ENCODE results near the gene PIP5K1B. TPM values are rescaled to one million over a fixed set of nuclear protein-coding genes. Genes with fewer than 3 reads are reported as not detected.

PIP5K1B gene
- total and polyA plus RNA-seq, 2 experiments from 2014 or later: 1.3 to 2.8 TPM

DNA sequence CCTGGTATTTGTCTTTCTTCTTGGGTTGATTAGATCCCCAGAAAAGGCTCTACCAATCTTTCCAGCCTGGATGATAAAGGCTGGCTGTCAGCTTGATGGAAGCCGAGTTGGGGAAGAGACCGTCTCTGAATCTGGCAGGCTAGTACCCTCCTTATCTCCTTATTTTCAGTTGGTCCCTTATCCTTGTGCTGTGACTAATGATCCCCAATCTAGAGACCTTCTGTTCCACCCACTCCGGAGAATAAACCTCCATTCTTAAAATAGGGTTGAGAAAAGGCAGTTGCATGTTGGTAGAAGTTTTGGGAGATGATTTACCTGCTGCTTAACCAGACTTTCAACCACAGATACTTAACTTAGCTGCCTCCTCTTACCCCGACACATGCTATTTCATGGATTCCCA, 256.5 kb downstream of the PIP5K1B start (continued):
- TF ChIP-seq EZH2 (IDR thresholded peaks at IDR 0.05; ENCODE audit: low read depth, unreplicated experiment) (no peak), EZH2phosphoT487 (IDR thresholded peaks at IDR 0.05; ENCODE audit: unreplicated experiment) (no peak), ZNF331 (CRISPR knock-in tag; IDR thresholded peaks at IDR 0.05; ENCODE audit: low read depth) (no peak)
- TF ChIP-seq, protein P1, sequence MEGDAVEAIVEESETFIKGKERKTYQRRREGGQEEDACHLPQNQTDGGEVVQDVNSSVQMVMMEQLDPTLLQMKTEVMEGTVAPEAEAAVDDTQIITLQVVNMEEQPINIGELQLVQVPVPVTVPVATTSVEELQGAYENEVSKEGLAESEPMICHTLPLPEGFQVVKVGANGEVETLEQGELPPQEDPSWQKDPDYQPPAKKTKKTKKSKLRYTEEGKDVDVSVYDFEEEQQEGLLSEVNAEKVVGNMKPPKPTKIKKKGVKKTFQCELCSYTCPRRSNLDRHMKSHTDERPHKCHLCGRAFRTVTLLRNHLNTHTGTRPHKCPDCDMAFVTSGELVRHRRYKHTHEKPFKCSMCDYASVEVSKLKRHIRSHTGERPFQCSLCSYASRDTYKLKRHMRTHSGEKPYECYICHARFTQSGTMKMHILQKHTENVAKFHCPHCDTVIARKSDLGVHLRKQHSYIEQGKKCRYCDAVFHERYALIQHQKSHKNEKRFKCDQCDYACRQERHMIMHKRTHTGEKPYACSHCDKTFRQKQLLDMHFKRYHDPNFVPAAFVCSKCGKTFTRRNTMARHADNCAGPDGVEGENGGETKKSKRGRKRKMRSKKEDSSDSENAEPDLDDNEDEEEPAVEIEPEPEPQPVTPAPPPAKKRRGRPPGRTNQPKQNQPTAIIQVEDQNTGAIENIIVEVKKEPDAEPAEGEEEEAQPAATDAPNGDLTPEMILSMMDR (conservative IDR thresholded peaks at IDR 0.05; ENCODE audit: low read depth in 2 of 2): no peak

DNA sequence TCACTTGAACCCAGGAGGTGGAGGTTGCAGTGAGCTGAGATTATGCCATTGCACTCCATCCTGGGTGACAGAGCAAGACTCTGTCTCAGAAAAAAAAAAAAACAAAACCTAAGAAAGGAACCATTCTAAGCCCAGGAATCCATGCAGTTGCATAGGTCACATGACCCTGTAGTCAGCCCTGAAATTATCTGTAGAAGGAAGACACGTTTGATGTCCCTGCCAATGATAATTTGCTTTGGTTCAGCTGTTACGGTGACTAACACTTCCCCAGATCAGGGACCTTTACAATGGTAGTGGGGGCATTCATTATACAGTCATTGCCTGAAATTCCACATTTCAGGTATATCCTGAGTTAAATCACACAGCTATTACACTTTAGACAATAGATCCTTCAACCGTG, 258.4 kb downstream of the PIP5K1B start:
- Histone ChIP-seq H3F3A (replicated peaks; ENCODE audit: low read depth) (no peaks in the 10 kb centered on the region), H3K79me2 (replicated peaks; ENCODE audit: insufficient read depth) (no peaks in the 10 kb centered on the region), H2AFZ (no peak overlapping the region), H3K4me3 (no peak overlapping the region), H3K27me3 (ENCODE audit: insufficient read depth) (no peaks in the 10 kb centered on the region), H3K9me2 (ENCODE audit: insufficient read depth) (no peaks in the 10 kb centered on the region), H4K20me1 (replicated peaks; ENCODE audit: insufficient read depth) (no peaks in the 10 kb centered on the region), H3K36me3 (ENCODE audit: insufficient read depth) (no peaks in the 10 kb centered on the region), H3K4me2 (no peak overlapping the region), H3K27ac (ENCODE audit: low read depth) (no peak overlapping the region), H3K4me1 (ENCODE audit: insufficient read depth) (peaks cover 3% of the 10 kb centered on the region; the same call in 1 of the 2 replicates)
- TF ChIP-seq EZH2phosphoT487 (IDR thresholded peaks at IDR 0.05; ENCODE audit: unreplicated experiment): no peak
- TF ChIP-seq, protein P2, sequence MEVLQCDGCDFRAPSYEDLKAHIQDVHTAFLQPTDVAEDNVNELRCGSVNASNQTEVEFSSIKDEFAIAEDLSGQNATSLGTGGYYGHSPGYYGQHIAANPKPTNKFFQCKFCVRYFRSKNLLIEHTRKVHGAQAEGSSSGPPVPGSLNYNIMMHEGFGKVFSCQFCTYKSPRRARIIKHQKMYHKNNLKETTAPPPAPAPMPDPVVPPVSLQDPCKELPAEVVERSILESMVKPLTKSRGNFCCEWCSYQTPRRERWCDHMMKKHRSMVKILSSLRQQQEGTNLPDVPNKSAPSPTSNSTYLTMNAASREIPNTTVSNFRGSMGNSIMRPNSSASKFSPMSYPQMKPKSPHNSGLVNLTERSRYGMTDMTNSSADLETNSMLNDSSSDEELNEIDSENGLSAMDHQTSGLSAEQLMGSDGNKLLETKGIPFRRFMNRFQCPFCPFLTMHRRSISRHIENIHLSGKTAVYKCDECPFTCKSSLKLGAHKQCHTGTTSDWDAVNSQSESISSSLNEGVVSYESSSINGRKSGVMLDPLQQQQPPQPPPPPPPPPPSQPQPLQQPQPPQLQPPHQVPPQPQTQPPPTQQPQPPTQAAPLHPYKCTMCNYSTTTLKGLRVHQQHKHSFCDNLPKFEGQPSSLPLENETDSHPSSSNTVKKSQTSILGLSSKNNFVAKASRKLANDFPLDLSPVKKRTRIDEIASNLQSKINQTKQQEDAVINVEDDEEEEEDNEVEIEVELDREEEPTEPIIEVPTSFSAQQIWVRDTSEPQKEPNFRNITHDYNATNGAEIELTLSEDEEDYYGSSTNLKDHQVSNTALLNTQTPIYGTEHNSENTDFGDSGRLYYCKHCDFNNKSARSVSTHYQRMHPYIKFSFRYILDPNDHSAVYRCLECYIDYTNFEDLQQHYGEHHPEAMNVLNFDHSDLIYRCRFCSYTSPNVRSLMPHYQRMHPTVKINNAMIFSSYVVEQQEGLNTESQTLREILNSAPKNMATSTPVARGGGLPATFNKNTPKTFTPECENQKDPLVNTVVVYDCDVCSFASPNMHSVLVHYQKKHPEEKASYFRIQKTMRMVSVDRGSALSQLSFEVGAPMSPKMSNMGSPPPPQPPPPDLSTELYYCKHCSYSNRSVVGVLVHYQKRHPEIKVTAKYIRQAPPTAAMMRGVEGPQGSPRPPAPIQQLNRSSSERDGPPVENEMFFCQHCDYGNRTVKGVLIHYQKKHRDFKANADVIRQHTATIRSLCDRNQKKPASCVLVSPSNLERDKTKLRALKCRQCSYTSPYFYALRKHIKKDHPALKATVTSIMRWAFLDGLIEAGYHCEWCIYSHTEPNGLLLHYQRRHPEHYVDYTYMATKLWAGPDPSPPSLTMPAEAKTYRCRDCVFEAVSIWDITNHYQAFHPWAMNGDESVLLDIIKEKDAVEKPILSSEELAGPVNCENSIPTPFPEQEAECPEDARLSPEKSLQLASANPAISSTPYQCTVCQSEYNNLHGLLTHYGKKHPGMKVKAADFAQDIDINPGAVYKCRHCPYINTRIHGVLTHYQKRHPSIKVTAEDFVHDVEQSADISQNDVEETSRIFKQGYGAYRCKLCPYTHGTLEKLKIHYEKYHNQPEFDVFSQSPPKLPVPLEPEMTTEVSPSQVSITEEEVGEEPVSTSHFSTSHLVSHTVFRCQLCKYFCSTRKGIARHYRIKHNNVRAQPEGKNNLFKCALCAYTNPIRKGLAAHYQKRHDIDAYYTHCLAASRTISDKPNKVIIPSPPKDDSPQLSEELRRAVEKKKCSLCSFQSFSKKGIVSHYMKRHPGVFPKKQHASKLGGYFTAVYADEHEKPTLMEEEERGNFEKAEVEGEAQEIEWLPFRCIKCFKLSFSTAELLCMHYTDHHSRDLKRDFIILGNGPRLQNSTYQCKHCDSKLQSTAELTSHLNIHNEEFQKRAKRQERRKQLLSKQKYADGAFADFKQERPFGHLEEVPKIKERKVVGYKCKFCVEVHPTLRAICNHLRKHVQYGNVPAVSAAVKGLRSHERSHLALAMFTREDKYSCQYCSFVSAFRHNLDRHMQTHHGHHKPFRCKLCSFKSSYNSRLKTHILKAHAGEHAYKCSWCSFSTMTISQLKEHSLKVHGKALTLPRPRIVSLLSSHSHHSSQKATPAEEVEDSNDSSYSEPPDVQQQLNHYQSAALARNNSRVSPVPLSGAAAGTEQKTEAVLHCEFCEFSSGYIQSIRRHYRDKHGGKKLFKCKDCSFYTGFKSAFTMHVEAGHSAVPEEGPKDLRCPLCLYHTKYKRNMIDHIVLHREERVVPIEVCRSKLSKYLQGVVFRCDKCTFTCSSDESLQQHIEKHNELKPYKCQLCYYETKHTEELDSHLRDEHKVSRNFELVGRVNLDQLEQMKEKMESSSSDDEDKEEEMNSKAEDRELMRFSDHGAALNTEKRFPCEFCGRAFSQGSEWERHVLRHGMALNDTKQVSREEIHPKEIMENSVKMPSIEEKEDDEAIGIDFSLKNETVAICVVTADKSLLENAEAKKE (CRISPR knock-in tag; IDR thresholded peaks at IDR 0.05): no peak
- TF ChIP-seq CREB1 (CRISPR knock-in tag; IDR thresholded peaks at IDR 0.05; ENCODE audit: low read depth): no peak
- no peaks in the 10 kb centered on the region for H3K9me3 Mint-ChIP-seq
- H3K4me3 Mint-ChIP-seq: no peak overlapping the region
- ATAC-seq (no peak), DNase-seq (ENCODE audit: low spot score) (no peak)
- H3K27me3 Mint-ChIP-seq (ENCODE audit: insufficient read depth, low read depth, poor library complexity): peaks cover 1% of the 10 kb centered on the region
- no peaks in the 10 kb centered on the region for H3K36me3 Mint-ChIP-seq (ENCODE audit: low read depth)
- H3K4me1 Mint-ChIP-seq: peaks cover 5% of the 10 kb centered on the region; the same call in 1 of the 3 replicates
- H3K27ac Mint-ChIP-seq: no peak overlapping the region

Measured in GM23338 (cell line).